ENCODE measurements around the gene CRAMP1.

CRAMP1 gene

GRCh38 chr16:1651974-1652312 is 39.8 kb downstream of the CRAMP1 start:
- no peak overlapping the region for H3K4me3 ChIP-seq (ENCODE audit: low read length)
- TF ChIP-seq ZNF274 (IDR thresholded peaks at IDR 0.05; ENCODE audit: low read depth, low read length), result no peak

- no peak for TF ChIP-seq ZNF274 (IDR thresholded peaks at IDR 0.05; ENCODE audit: low read depth, low read length)
- H3K4me3 ChIP-seq (ENCODE audit: low read length), result no peak overlapping the region
These were observed 40.9 kb downstream of the CRAMP1 start for GRCh38 chr16:1653023-1653422.

- H3K4me3 ChIP-seq (ENCODE audit: low read length), result no peak overlapping the region
- TF ChIP-seq ZNF274 (IDR thresholded peaks at IDR 0.05; ENCODE audit: low read depth, low read length), result no peak
These were observed 42.5 kb downstream of the CRAMP1 start for GRCh38 chr16:1654505-1655268.

- no peak for TF ChIP-seq ZNF274 (IDR thresholded peaks at IDR 0.05; ENCODE audit: low read depth, low read length)
- no peak overlapping the region for H3K4me3 ChIP-seq (ENCODE audit: low read length)
These were observed 43.2 kb downstream of the CRAMP1 start for GRCh38 chr16:1655269-1655807.

GRCh38 chr16:1655909-1656807 is 44.0 kb downstream of the CRAMP1 start:
- H3K4me3 ChIP-seq (ENCODE audit: low read length), result no peak overlapping the region
- TF ChIP-seq ZNF274 (IDR thresholded peaks at IDR 0.05; ENCODE audit: low read depth, low read length), result no peak

GRCh38 chr16:1656808-1657617 is 44.9 kb downstream of the CRAMP1 start:
- no peak overlapping the region for H3K4me3 ChIP-seq (ENCODE audit: low read length)
- no peak for TF ChIP-seq ZNF274 (IDR thresholded peaks at IDR 0.05; ENCODE audit: low read depth, low read length)

GRCh38 chr16:1657841-1658240 is 45.7 kb downstream of the CRAMP1 start:
- H3K4me3 ChIP-seq (ENCODE audit: low read length), result no peak overlapping the region
- no peak for TF ChIP-seq ZNF274 (IDR thresholded peaks at IDR 0.05; ENCODE audit: low read depth, low read length)

GRCh38 chr16:1659031-1659430 is 46.9 kb downstream of the CRAMP1 start:
- TF ChIP-seq ZNF274 (IDR thresholded peaks at IDR 0.05; ENCODE audit: low read depth, low read length), result no peak
- no peak overlapping the region for H3K4me3 ChIP-seq (ENCODE audit: low read length)

GRCh38 chr16:1661826-1662225 is 49.7 kb downstream of the CRAMP1 start:
- TF ChIP-seq ZNF274 (IDR thresholded peaks at IDR 0.05; ENCODE audit: low read depth, low read length), result no peak
- no peak overlapping the region for H3K4me3 ChIP-seq (ENCODE audit: low read length)

GRCh38 chr16:1662543-1662942 is 50.4 kb downstream of the CRAMP1 start:
- H3K4me3 ChIP-seq (ENCODE audit: low read length), result no peak overlapping the region
- TF ChIP-seq ZNF274 (IDR thresholded peaks at IDR 0.05; ENCODE audit: low read depth, low read length), result no peak

GRCh38 chr16:1665829-1666228 is 53.7 kb downstream of the CRAMP1 start:
- no peak for TF ChIP-seq ZNF274 (IDR thresholded peaks at IDR 0.05; ENCODE audit: low read depth, low read length)
- H3K4me3 ChIP-seq (ENCODE audit: low read length), result no peak overlapping the region

- no peak overlapping the region for H3K4me3 ChIP-seq (ENCODE audit: low read length)
- TF ChIP-seq ZNF274 (IDR thresholded peaks at IDR 0.05; ENCODE audit: low read depth, low read length), result no peak
These were observed 54.2 kb downstream of the CRAMP1 start for GRCh38 chr16:1666316-1666715.

- TF ChIP-seq ZNF274 (IDR thresholded peaks at IDR 0.05; ENCODE audit: low read depth, low read length), result no peak
- no peak overlapping the region for H3K4me3 ChIP-seq (ENCODE audit: low read length)
These were observed 55.1 kb downstream of the CRAMP1 start for GRCh38 chr16:1667271-1667670.

GRCh38 chr16:1667916-1668315 is 55.8 kb downstream of the CRAMP1 start:
- no peak overlapping the region for H3K4me3 ChIP-seq (ENCODE audit: low read length)
- TF ChIP-seq ZNF274 (IDR thresholded peaks at IDR 0.05; ENCODE audit: low read depth, low read length), result no peak
